ENCODE data around the gene SLC25A4. TPM values are rescaled to one million over a fixed set of nuclear protein-coding genes. Genes with fewer than 3 reads are reported as not detected.

SLC25A4 gene
- total and polyA plus RNA-seq, 2 of the 4 experiments (the other 2 are of a cell fraction) = 16.0 to 21.6 TPM

DNA sequence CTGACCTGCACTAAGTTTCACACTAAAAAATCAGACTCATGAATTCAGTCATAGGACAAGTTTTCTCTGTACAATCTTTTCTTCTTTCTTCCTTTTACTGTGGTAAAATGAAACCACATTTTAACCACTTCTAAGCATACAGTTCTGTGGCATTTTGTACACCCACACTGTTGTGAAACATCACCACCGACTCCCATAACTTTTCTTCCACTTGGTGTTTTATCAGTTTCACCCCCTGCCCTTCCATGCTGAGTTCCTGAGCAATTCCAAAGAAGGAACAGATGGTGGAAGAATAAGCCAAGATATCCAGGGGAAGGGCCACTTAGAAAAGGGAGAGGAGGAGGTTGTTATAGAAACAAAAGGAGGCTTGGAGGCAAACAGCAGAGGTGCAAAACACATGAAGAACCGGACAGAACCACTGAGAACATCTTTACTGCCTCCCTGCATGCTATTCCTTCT, 22.6 kb downstream of the SLC25A4 start:
- TF ChIP-seq RFX5 (IDR thresholded peaks at IDR 0.05; ENCODE audit: low read depth, low read length) (no peak), CEBPB (IDR thresholded peaks at IDR 0.05; ENCODE audit: low read depth, low read length) (peak; percentile 92), MAZ (IDR thresholded peaks at IDR 0.05; ENCODE audit: borderline replicate concordance, low read depth, low read length) (no peak), BHLHE40 (IDR thresholded peaks at IDR 0.05; ENCODE audit: low read depth, low read length) (0 out of 2 replicates have a peak, but pooled peaks have one; percentile 19), MXI1 (IDR thresholded peaks at IDR 0.05; ENCODE audit: borderline replicate concordance, low read depth, low read length) (no peak), RAD21 (IDR thresholded peaks at IDR 0.05; ENCODE audit: low read length) (peak; percentile 30), MAFK (IDR thresholded peaks at IDR 0.05; ENCODE audit: low read depth, low read length) (0 out of 2 replicates have a peak, but pooled peaks have one; percentile 3)
- TF ChIP-seq, protein P1, sequence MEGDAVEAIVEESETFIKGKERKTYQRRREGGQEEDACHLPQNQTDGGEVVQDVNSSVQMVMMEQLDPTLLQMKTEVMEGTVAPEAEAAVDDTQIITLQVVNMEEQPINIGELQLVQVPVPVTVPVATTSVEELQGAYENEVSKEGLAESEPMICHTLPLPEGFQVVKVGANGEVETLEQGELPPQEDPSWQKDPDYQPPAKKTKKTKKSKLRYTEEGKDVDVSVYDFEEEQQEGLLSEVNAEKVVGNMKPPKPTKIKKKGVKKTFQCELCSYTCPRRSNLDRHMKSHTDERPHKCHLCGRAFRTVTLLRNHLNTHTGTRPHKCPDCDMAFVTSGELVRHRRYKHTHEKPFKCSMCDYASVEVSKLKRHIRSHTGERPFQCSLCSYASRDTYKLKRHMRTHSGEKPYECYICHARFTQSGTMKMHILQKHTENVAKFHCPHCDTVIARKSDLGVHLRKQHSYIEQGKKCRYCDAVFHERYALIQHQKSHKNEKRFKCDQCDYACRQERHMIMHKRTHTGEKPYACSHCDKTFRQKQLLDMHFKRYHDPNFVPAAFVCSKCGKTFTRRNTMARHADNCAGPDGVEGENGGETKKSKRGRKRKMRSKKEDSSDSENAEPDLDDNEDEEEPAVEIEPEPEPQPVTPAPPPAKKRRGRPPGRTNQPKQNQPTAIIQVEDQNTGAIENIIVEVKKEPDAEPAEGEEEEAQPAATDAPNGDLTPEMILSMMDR (conservative IDR thresholded peaks at IDR 0.05; ENCODE audit: low read depth, low read length) = peak; percentile 25; the same call in 1 of the 2 replicates
- no TSS peak for BruUV-seq (replicated peaks)
- no peak overlapping the region for H3K4ac ChIP-seq (ENCODE audit: low read depth, low read length)
- peak; percentile 87 for DNase-seq
- no peaks in the 10 kb centered on the region; a peak in 2 of 4 replicates for H3K79me1 ChIP-seq (ENCODE audit: low read depth in 1 of 2, low read length in 2 of 2)
- no peak overlapping the region for H2BK20ac ChIP-seq (ENCODE audit: low read depth, low read length)
- ATAC-seq (ENCODE audit: low read depth) = peak; percentile 68
- H4K91ac ChIP-seq (ENCODE audit: insufficient read depth, low read depth, low read length) = no peak overlapping the region
- H3K4me2 ChIP-seq (ENCODE audit: low read depth, low read length) = peak overlapping the region; percentile 43
- H2AK5ac ChIP-seq (ENCODE audit: low read depth, low read length) = no peak overlapping the region
- no peak overlapping the region for H2BK5ac ChIP-seq (ENCODE audit: low read depth, low read length, poor library complexity, severe bottlenecking)
- H4K20me1 ChIP-seq (ENCODE audit: insufficient read depth, low read length) = 0 out of 2 replicates have a peak, but pooled peaks cover 3% of the 10 kb centered on the region
- H3K36me3 ChIP-seq (ENCODE audit: control insufficient read depth, insufficient read depth, low read length) = peaks cover 19% of the 10 kb centered on the region
- H2BK120ac ChIP-seq (ENCODE audit: low read depth, low read length) = no peak overlapping the region
- intact Hi-C loops (cut with micrococcal nuclease) = no loop called here
- H3K9me3 ChIP-seq (ENCODE audit: control insufficient read depth, insufficient read depth, low read length) = no peaks in the 10 kb centered on the region
- in situ Hi-C loops (cut with MboI; ENCODE audit: low sequenced_read_pairs) = no loop called here
- no peak overlapping the region for H3K4me3 ChIP-seq (ENCODE audit: insufficient read depth, low read depth, low read length)
- no peaks in the 10 kb centered on the region for H3K27me3 ChIP-seq (ENCODE audit: control insufficient read depth, insufficient read depth, low read length)
- H3K18ac ChIP-seq (ENCODE audit: low read depth, low read length) = no peak overlapping the region
- H2AK9ac ChIP-seq (replicated peaks; ENCODE audit: low read depth, low read length, poor library complexity) = no peak overlapping the region
- no peak overlapping the region for H3K27ac ChIP-seq (ENCODE audit: insufficient read depth, low read length)
- no peaks in the 10 kb centered on the region for H3K4me1 ChIP-seq (ENCODE audit: control insufficient read depth, insufficient read depth, low read length)
- H4K8ac ChIP-seq (ENCODE audit: low read depth in 2 of 2, low read length in 2 of 2) = no peak overlapping the region
- dilution Hi-C loops (cut with HindIII; ENCODE audit: low sequenced_read_pairs, unreplicated experiment) = no loop called here
- H3K23ac ChIP-seq (ENCODE audit: low read depth, low read length) = no peak overlapping the region
- H3K9me1 ChIP-seq (ENCODE audit: insufficient read depth, low read length) = no peaks in the 10 kb centered on the region
- ChIA-PET CTCF (no interaction called here), POLR2A (ENCODE audit: unreplicated experiment) (no interaction called here)
- no peak overlapping the region for H3K14ac ChIP-seq (replicated peaks; ENCODE audit: low read depth, low read length)
- no peak overlapping the region for H3K9ac ChIP-seq (ENCODE audit: low read depth, low read length)
- no peak overlapping the region for H2BK15ac ChIP-seq (ENCODE audit: low read depth, low read length)
- no peak overlapping the region for H2AFZ ChIP-seq (replicated peaks; ENCODE audit: low read length, poor library complexity)
- no peak overlapping the region for H4K5ac ChIP-seq (ENCODE audit: low read depth, low read length)
- no CpG with 5 or more reads among the region's 2 CpGs for WGBS, 2 experiments (ENCODE audit: extremely low coverage in 2 of 2, insufficient read length in 1 of 2)
- H3K56ac ChIP-seq (ENCODE audit: extremely low read depth, insufficient read depth, low read length) = no peak overlapping the region

All from IMR-90 (cell line).